GM18517 (cell line): ENCODE measurements around the gene NAT16.
"Not testable (repeated sequence)": the region's sequence is repeated elsewhere in the genome, so short reads cannot be mapped to it uniquely, and the experiment has no call there.

Experiments used
- ATAC-seq: cut with Tn5 transposase; IDR thresholded peaks from one replicate; pipeline ENCODE4 v1.9.1; 2021; ENCODE audit warnings: mild to moderate bottlenecking, moderate library complexity; ENCODE audit not compliant: unreplicated experiment

NAT16 gene

GRCh38 chr7:101202603-101202918 is 22.5 kb upstream of the NAT16 start:
- no peak for ATAC-seq

- no peak for ATAC-seq
These were observed 21.9 kb upstream of the NAT16 start for GRCh38 chr7:101201695-101202602.

GRCh38 chr7:101200862-101201599 is 20.9 kb upstream of the NAT16 start, which contains the start of gene MOGAT3:
Gene MOGAT3 (minus strand): TSS chr7:101201036. CDS start chr7:101200854, 182 bp downstream.
- ATAC-seq = no peak

- ATAC-seq = no peak
These were observed 20.4 kb upstream of the NAT16 start for GRCh38 chr7:101200504-101200861.

GRCh38 chr7:101199522-101199921 is 19.4 kb upstream of the NAT16 start:
- not testable (repeated sequence) for ATAC-seq

- no peak for ATAC-seq
These were observed 18.4 kb upstream of the NAT16 start for GRCh38 chr7:101198476-101198875.

- no peak for ATAC-seq
These were observed 17.9 kb upstream of the NAT16 start for GRCh38 chr7:101197991-101198390.

GRCh38 chr7:101195884-101196283 is 15.8 kb upstream of the NAT16 start:
- no peak for ATAC-seq

- ATAC-seq = no peak
These were observed 9.0 kb upstream of the NAT16 start for GRCh38 chr7:101189109-101189508.

GRCh38 chr7:101186844-101187428 is 6.8 kb upstream of the NAT16 start:
- no peak for ATAC-seq

GRCh38 chr7:101186194-101186593 is 6.1 kb upstream of the NAT16 start:
- no peak for ATAC-seq

GRCh38 chr7:101185258-101185839 is 5.3 kb upstream of the NAT16 start:
- no peak for ATAC-seq

GRCh38 chr7:101179713-101180112 is 380 bp downstream of the NAT16 start:
- no peak for ATAC-seq

GRCh38 chr7:101179117-101179516 is 976 bp downstream of the NAT16 start:
- ATAC-seq = no peak

- ATAC-seq = no peak
These were observed 2.4 kb downstream of the NAT16 start for GRCh38 chr7:101177644-101178043.

GRCh38 chr7:101175664-101176063 is 4.4 kb downstream of the NAT16 start:
- ATAC-seq = no peak

- ATAC-seq = no peak
These were observed 5.7 kb downstream of the NAT16 start for GRCh38 chr7:101174322-101174854.

GRCh38 chr7:101173752-101174244 is 6.3 kb downstream of the NAT16 start:
- no peak for ATAC-seq

GRCh38 chr7:101172854-101173751 is 7.0 kb downstream of the NAT16 start:
- ATAC-seq = no peak
